ENCODE results near the gene MRPL46. TPM values are rescaled to one million over a fixed set of nuclear protein-coding genes. Genes with fewer than 3 reads are reported as not detected.

The MRPL46 gene
- polyA plus RNA-seq (2013, experiment 1 of 2), result 31.7 TPM
- 28.8 TPM for polyA plus RNA-seq (2013, experiment 2 of 2)

GRCh38 chr15:88467073-88467934 lies at the start of gene MRPL46, which contains the start of gene MRPS11:
Gene MRPL46 (minus strand): TSS chr15:88467388. CDS start chr15:88467377, 11 bp downstream.
Gene MRPS11 (plus strand): TSS chr15:88467708. CDS start chr15:88467718, 10 bp downstream.
- Histone ChIP-seq H3K9ac (ENCODE audit: low read depth, low read length) (peak within 1 kb of the TSS; percentile 97), H3K36me3 (ENCODE audit: insufficient read depth, low read length) (peaks cover 45% of the 10 kb centered on the region), H3K27ac (ENCODE audit: low read depth, low read length) (peak within 1 kb of the TSS; percentile 90), H3K4me3 (ENCODE audit: low read length) (peak within 1 kb of the TSS; percentile 81), H3K9me3 (ENCODE audit: insufficient read depth, low read depth, low read length) (no peaks in the 10 kb centered on the region), H3K27me3 (ENCODE audit: insufficient read depth, low read length) (no peaks in the 10 kb centered on the region), H3K4me1 (ENCODE audit: insufficient read depth, low read length) (0 out of 2 replicates have a peak, but pooled peaks cover 5% of the 10 kb centered on the region)
- under 1% methylated on average over 55 of the region's 55 CpGs for WGBS

DNA sequence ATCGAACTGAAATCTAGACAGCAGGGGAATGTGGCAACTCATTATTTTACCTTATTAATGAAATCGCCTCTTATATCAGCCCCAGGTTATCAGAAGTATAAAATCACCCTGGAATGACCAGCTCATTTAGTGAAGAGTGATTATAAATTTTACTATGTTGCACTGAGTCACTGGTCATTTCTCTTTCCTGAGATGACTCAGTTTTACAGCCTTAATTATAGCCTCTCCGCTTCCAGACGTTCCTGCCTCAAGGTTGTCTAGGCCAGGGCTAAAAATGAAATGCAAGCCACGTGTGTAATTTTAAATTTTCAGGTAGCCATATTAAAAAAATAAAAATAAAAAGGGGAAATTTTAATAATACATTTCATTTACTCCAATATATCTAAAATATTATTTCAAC lies 46.0 kb upstream of the MRPL46 start:
- peaks cover 27% of the 10 kb centered on the region for H3K36me3 ChIP-seq (ENCODE audit: insufficient read depth, low read length)
- H3K9ac ChIP-seq (ENCODE audit: low read depth, low read length), result no peak overlapping the region
- WGBS, result 92% methylated on average over 3 of the region's 5 CpGs
- no peaks in the 10 kb centered on the region for H3K27me3 ChIP-seq (ENCODE audit: insufficient read depth, low read length)
- H3K4me3 ChIP-seq (ENCODE audit: low read length), result no peak overlapping the region
- no peak overlapping the region for H3K27ac ChIP-seq (ENCODE audit: low read depth, low read length)
- no peaks in the 10 kb centered on the region for H3K9me3 ChIP-seq (ENCODE audit: insufficient read depth, low read depth, low read length)
- H3K4me1 ChIP-seq (ENCODE audit: insufficient read depth, low read length), result no peaks in the 10 kb centered on the region

GRCh38 chr15:88512601-88513000 lies 45.4 kb upstream of the MRPL46 start:
- no peak overlapping the region for H3K9ac ChIP-seq (ENCODE audit: low read depth, low read length)
- no peak overlapping the region for H3K27ac ChIP-seq (ENCODE audit: low read depth, low read length)
- peaks cover 29% of the 10 kb centered on the region for H3K36me3 ChIP-seq (ENCODE audit: insufficient read depth, low read length)
- no peak overlapping the region for H3K4me3 ChIP-seq (ENCODE audit: low read length)
- 96% methylated on average over 4 of the region's 5 CpGs for WGBS
- H3K27me3 ChIP-seq (ENCODE audit: insufficient read depth, low read length), result no peaks in the 10 kb centered on the region
- no peaks in the 10 kb centered on the region for H3K9me3 ChIP-seq (ENCODE audit: insufficient read depth, low read depth, low read length)
- H3K4me1 ChIP-seq (ENCODE audit: insufficient read depth, low read length), result no peaks in the 10 kb centered on the region

DNA sequence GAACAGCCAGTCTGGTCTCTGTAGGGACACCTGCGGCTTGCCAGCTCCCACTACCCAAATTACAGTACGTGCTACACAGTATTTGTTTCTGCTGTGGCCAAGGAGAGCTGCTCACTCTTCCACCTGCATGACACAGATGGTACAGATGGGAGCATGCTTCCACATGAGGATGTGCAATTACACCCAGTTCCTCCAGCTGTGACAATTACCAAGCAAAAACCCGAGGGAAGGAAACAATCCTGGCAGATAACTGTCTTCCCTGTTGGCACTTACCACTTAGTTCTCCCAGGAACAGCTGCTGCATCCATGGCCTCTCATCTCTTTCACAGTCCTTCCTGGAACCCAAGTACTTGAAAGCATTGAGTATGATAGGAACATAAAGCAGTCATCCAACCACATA lies 44.9 kb upstream of the MRPL46 start:
- Histone ChIP-seq H3K27ac (ENCODE audit: low read depth, low read length) (no peak overlapping the region), H3K4me3 (ENCODE audit: low read length) (no peak overlapping the region), H3K9ac (ENCODE audit: low read depth, low read length) (no peak overlapping the region), H3K36me3 (ENCODE audit: insufficient read depth, low read length) (peaks cover 32% of the 10 kb centered on the region), H3K4me1 (ENCODE audit: insufficient read depth, low read length) (no peaks in the 10 kb centered on the region), H3K27me3 (ENCODE audit: insufficient read depth, low read length) (no peaks in the 10 kb centered on the region), H3K9me3 (ENCODE audit: insufficient read depth, low read depth, low read length) (no peaks in the 10 kb centered on the region)
- WGBS, result 94% methylated on average over 3 of the region's 3 CpGs

- Histone ChIP-seq H3K27ac (ENCODE audit: low read depth, low read length) (no peak overlapping the region), H3K27me3 (ENCODE audit: insufficient read depth, low read length) (no peaks in the 10 kb centered on the region), H3K4me3 (ENCODE audit: low read length) (no peak overlapping the region), H3K9ac (ENCODE audit: low read depth, low read length) (no peak overlapping the region), H3K9me3 (ENCODE audit: insufficient read depth, low read depth, low read length) (no peaks in the 10 kb centered on the region), H3K36me3 (ENCODE audit: insufficient read depth, low read length) (peaks cover 25% of the 10 kb centered on the region), H3K4me1 (ENCODE audit: insufficient read depth, low read length) (no peaks in the 10 kb centered on the region)
- 92% methylated on average over 2 of the region's 2 CpGs for WGBS
These were observed 44.0 kb upstream of the MRPL46 start for GRCh38 chr15:88511161-88511560.

DNA sequence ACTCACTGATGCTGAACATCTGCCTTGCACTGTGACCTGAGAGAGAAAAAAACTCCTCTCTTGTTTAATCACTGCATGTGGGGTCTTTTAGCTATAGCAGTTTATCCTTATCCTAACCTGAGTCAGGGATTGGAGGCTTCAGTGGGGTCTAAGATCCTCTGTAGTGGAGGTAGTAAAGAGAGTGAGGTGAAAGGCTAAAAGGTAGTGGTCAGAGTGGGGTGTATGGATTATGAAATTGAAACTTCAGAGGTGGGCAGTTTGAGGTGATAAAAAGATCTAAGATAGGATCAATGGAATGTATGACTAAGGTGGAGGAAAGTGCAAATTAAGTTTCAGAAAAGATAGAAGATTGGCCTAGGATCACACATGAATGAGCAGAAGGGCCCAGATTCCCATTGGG lies 42.8 kb upstream of the MRPL46 start:
- H3K4me3 ChIP-seq (ENCODE audit: low read length), result no peak overlapping the region
- no peaks in the 10 kb centered on the region for H3K27me3 ChIP-seq (ENCODE audit: insufficient read depth, low read length)
- no peak overlapping the region for H3K9ac ChIP-seq (ENCODE audit: low read depth, low read length)
- no peaks in the 10 kb centered on the region for H3K9me3 ChIP-seq (ENCODE audit: insufficient read depth, low read depth, low read length)
- 0 out of 2 replicates have a peak, but pooled peaks cover 3% of the 10 kb centered on the region for H3K4me1 ChIP-seq (ENCODE audit: insufficient read depth, low read length)
- no peak overlapping the region for H3K27ac ChIP-seq (ENCODE audit: low read depth, low read length)
- H3K36me3 ChIP-seq (ENCODE audit: insufficient read depth, low read length), result peaks cover 25% of the 10 kb centered on the region

GRCh38 chr15:88509321-88509720 lies 42.1 kb upstream of the MRPL46 start:
- H3K27ac ChIP-seq (ENCODE audit: low read depth, low read length), result no peak overlapping the region
- no peak overlapping the region for H3K9ac ChIP-seq (ENCODE audit: low read depth, low read length)
- no peaks in the 10 kb centered on the region for H3K27me3 ChIP-seq (ENCODE audit: insufficient read depth, low read length)
- peaks cover 9% of the 10 kb centered on the region; the same call in 1 of the 2 replicates for H3K4me1 ChIP-seq (ENCODE audit: insufficient read depth, low read length)
- 93% methylated on average over 4 of the region's 4 CpGs for WGBS
- H3K36me3 ChIP-seq (ENCODE audit: insufficient read depth, low read length), result peaks cover 25% of the 10 kb centered on the region
- no peaks in the 10 kb centered on the region for H3K9me3 ChIP-seq (ENCODE audit: insufficient read depth, low read depth, low read length)
- H3K4me3 ChIP-seq (ENCODE audit: low read length), result no peak overlapping the region

DNA sequence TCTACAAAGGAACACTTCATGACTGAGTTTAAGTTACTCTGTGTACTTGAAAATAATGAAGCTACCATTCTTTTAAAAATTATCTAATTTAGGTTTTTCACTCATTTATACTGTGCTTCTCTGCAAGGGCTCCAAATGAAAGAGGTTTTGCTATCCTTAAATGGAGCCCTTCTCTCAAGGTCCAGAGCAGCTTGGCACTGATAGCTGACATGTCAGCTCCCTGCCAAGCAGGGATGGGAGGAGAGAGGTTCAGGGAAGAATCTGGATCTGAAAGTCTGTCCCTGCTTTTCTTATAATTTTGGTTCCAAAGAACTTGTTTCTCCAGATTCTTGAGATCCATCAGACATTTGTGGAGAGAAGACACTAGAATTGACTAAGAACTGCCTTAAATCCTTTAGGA lies 39.4 kb upstream of the MRPL46 start:
- Histone ChIP-seq H3K9me3 (ENCODE audit: insufficient read depth, low read depth, low read length) (no peaks in the 10 kb centered on the region), H3K27me3 (ENCODE audit: insufficient read depth, low read length) (no peaks in the 10 kb centered on the region), H3K27ac (ENCODE audit: low read depth, low read length) (no peak overlapping the region), H3K4me3 (ENCODE audit: low read length) (no peak overlapping the region), H3K9ac (ENCODE audit: low read depth, low read length) (no peak overlapping the region), H3K36me3 (ENCODE audit: insufficient read depth, low read length) (peaks cover 16% of the 10 kb centered on the region), H3K4me1 (ENCODE audit: insufficient read depth, low read length) (peaks cover 24% of the 10 kb centered on the region)

DNA sequence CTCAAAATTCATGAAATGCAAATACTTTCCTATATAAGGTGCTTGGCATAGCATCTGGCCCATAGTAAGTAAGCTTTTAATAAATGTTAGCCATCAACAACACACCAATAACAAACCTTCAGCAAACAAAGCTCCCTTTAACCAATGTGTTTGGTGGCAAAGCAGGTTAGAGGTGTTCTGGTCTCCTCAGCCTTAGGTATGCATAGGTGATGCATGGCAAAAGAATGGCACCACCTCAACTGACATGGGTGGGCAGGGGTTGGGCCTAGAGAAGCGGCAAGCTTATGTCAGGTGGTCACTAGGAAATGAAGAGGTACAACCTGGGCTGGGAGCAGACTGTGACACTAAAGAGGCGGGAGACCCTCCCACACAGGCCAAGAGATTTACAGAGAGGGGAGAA lies 38.5 kb upstream of the MRPL46 start:
- H3K27ac ChIP-seq (ENCODE audit: low read depth, low read length), result no peak overlapping the region
- H3K4me1 ChIP-seq (ENCODE audit: insufficient read depth, low read length), result peaks cover 24% of the 10 kb centered on the region
- H3K9me3 ChIP-seq (ENCODE audit: insufficient read depth, low read depth, low read length), result no peaks in the 10 kb centered on the region
- peaks cover 10% of the 10 kb centered on the region for H3K36me3 ChIP-seq (ENCODE audit: insufficient read depth, low read length)
- 93% methylated on average over 2 of the region's 2 CpGs for WGBS
- no peak overlapping the region for H3K9ac ChIP-seq (ENCODE audit: low read depth, low read length)
- H3K27me3 ChIP-seq (ENCODE audit: insufficient read depth, low read length), result no peaks in the 10 kb centered on the region
- H3K4me3 ChIP-seq (ENCODE audit: low read length), result no peak overlapping the region

GRCh38 chr15:88504445-88504844 lies 37.3 kb upstream of the MRPL46 start:
- Histone ChIP-seq H3K36me3 (ENCODE audit: insufficient read depth, low read length) (peaks cover 5% of the 10 kb centered on the region), H3K4me3 (ENCODE audit: low read length) (no peak overlapping the region), H3K9ac (ENCODE audit: low read depth, low read length) (no peak overlapping the region), H3K4me1 (ENCODE audit: insufficient read depth, low read length) (peaks cover 24% of the 10 kb centered on the region), H3K27ac (ENCODE audit: low read depth, low read length) (no peak overlapping the region), H3K9me3 (ENCODE audit: insufficient read depth, low read depth, low read length) (no peaks in the 10 kb centered on the region), H3K27me3 (ENCODE audit: insufficient read depth, low read length) (no peaks in the 10 kb centered on the region)
- WGBS, result 26% methylated on average over 1 of the region's 1 CpG

DNA sequence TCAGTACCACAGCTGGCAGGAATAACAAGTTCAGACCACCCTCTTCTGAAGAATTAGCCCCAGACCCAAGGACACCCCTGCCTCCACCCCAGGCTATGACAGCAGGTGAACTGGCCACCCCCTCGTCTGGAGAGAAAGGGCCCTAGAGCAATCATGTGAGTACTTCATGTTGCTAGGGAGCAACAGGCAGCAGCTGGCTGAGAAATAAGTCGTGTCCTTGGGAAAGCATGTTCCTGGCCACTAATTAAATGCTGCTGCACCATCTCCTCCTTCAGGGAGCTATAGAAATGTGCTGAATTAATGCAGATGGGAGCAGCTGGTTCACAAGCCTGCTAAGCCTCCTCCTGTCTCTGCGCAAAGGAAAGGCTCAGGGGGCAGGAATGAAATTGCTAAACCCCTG lies 31.8 kb upstream of the MRPL46 start:
- Histone ChIP-seq H3K36me3 (ENCODE audit: insufficient read depth, low read length) (no peaks in the 10 kb centered on the region), H3K9me3 (ENCODE audit: insufficient read depth, low read depth, low read length) (no peaks in the 10 kb centered on the region), H3K4me3 (ENCODE audit: low read length) (no peak overlapping the region), H3K4me1 (ENCODE audit: insufficient read depth, low read length) (peaks cover 12% of the 10 kb centered on the region), H3K27ac (ENCODE audit: low read depth, low read length) (no peak overlapping the region), H3K27me3 (ENCODE audit: insufficient read depth, low read length) (no peaks in the 10 kb centered on the region), H3K9ac (ENCODE audit: low read depth, low read length) (no peak overlapping the region)
- 83% methylated on average over 3 of the region's 3 CpGs for WGBS

Data from HUES64 (cell line).